Measurements from ENCODE around the gene GAREM1.

DNA sequence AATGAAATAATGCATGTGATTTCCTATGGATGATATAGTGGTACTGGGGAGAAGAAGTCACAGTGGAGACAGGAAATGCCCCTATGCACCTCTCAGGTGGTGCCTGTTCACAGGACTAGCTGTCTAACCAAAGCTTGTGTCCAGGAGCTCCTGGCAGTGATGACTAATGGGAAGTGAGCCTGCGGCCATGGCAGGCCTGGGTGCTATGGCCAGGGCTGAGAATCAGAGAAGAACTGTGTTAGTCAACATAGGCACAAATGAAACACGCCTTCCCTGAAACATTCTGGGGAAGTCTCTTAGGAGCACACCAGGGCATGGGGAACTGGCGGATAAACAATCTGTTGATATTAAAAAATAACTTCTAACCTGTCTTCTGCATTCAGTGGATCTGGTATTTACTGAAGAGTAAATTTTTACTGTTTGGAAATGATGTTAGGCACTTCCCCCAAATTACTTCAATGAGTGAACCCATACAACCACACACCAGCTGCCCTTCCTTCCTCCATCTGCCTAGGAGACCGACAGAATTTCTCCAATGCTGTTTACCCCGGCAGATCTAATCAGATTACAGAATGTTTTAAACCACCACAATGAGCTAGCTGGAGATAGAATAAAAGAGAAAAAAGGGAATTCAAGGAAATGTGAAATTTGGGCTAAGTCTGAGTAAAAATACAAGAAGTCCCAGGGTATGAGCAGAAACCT lies 213.4 kb downstream of the GAREM1 start:
- TF ChIP-seq, protein P1, sequence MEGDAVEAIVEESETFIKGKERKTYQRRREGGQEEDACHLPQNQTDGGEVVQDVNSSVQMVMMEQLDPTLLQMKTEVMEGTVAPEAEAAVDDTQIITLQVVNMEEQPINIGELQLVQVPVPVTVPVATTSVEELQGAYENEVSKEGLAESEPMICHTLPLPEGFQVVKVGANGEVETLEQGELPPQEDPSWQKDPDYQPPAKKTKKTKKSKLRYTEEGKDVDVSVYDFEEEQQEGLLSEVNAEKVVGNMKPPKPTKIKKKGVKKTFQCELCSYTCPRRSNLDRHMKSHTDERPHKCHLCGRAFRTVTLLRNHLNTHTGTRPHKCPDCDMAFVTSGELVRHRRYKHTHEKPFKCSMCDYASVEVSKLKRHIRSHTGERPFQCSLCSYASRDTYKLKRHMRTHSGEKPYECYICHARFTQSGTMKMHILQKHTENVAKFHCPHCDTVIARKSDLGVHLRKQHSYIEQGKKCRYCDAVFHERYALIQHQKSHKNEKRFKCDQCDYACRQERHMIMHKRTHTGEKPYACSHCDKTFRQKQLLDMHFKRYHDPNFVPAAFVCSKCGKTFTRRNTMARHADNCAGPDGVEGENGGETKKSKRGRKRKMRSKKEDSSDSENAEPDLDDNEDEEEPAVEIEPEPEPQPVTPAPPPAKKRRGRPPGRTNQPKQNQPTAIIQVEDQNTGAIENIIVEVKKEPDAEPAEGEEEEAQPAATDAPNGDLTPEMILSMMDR (IDR thresholded peaks at IDR 0.05; ENCODE audit: insufficient read depth, low read depth, low read length) = no peak
- TF ChIP-seq EZH2 (IDR thresholded peaks at IDR 0.05; ENCODE audit: insufficient read depth, low read length) = no peak

Measured in astrocyte (in vitro differentiated cells and primary cell).